Calu3 (cell line): ENCODE measurements around the gene VWDE. TPM values are rescaled to one million over a fixed set of nuclear protein-coding genes. Genes with fewer than 3 reads are reported as not detected.

Source experiments
- BruUV-seq: library from RNA; stranded (reverse); fragments of 400-500 nt; replicated peaks from 2 replicates; lab custom pipeline; 2021; lab: Mats Ljungman, UMichigan
- CTCF ChIA-PET: fragments of 300-600 bp; sonication (Branson Sonifier 250); formaldehyde crosslinking; loops from one replicate; lab custom pipeline; 2022; ENCODE audit warnings: antibody characterized with exemption; lab: Charles Lee
- DNase-seq: peaks from one replicate; pipeline ENCODE4 v3.0.0; 2022
- H3K27ac Mint-ChIP-seq: one replicate; pipeline ENCODE4 v1.8.0; 2022; ENCODE audit warnings: mixed read lengths; ENCODE audit not compliant: unreplicated experiment
- H3K27me3 Mint-ChIP-seq: one replicate; pipeline ENCODE4 v1.8.0; 2022; ENCODE audit warnings: mixed read lengths; ENCODE audit not compliant: unreplicated experiment
- H3K36me3 Mint-ChIP-seq: one replicate; pipeline ENCODE4 v1.8.0; 2022; ENCODE audit warnings: mild to moderate bottlenecking, moderate library complexity, mixed read lengths; ENCODE audit not compliant: insufficient read depth, unreplicated experiment
- H3K4me1 Mint-ChIP-seq: one replicate; pipeline ENCODE4 v1.8.0; 2022; ENCODE audit warnings: mild to moderate bottlenecking, low read depth, mixed read lengths; ENCODE audit not compliant: unreplicated experiment
- H3K4me3 Mint-ChIP-seq: one replicate; pipeline ENCODE4 v1.8.0; 2022; ENCODE audit warnings: mild to moderate bottlenecking, low read depth, moderate library complexity, mixed read lengths; ENCODE audit not compliant: unreplicated experiment
- H3K9me3 Mint-ChIP-seq: one replicate; pipeline ENCODE4 v1.8.0; 2022; ENCODE audit warnings: low read depth, mixed read lengths; ENCODE audit not compliant: unreplicated experiment
- CTCF ChIP-seq: fragments of 200-600 bp; IDR thresholded peaks from one replicate; pipeline ENCODE4 v1.8.0; 2022; ENCODE audit warnings: antibody characterized with exemption; ENCODE audit not compliant: unreplicated experiment
- intact Hi-C: fragments of 100-400 bp; cut with micrococcal nuclease; formaldehyde crosslinking; loops from one replicate; pipeline ENCODE4 v1.10.0; 2022; ENCODE audit not compliant: unreplicated experiment
- total RNA-seq: library from RNA; stranded (reverse); gene quantifications from 2 replicates; pipeline ENCODE4 v1.2.3, GENCODE V29; 2022

The VWDE gene
- total RNA-seq, 1 experiment from 2014 or later, result 21.3 TPM

- no peak for DNase-seq
- Mint-ChIP-seq H3K36me3 (no peaks in the 10 kb centered on the region), H3K9me3 (no peaks in the 10 kb centered on the region), H3K27me3 (no peaks in the 10 kb centered on the region), H3K4me1 (no peaks in the 10 kb centered on the region), H3K4me3 (no peak overlapping the region), H3K27ac (no peak overlapping the region)
- intact Hi-C loops, result no loop called here
- CTCF ChIA-PET, result interaction anchor here (1.0 to 2.5 kb wide), 3 partner anchors 18 to 199 kb away, joined by 3 to 9 read pairs (median 3); no protein-coding TSS in a partner anchor
- TF ChIP-seq CTCF, result no peak
- no TSS peak for BruUV-seq
These were observed 36.6 kb upstream of the VWDE start for GRCh38 chr7:12440229-12440628.

DNA sequence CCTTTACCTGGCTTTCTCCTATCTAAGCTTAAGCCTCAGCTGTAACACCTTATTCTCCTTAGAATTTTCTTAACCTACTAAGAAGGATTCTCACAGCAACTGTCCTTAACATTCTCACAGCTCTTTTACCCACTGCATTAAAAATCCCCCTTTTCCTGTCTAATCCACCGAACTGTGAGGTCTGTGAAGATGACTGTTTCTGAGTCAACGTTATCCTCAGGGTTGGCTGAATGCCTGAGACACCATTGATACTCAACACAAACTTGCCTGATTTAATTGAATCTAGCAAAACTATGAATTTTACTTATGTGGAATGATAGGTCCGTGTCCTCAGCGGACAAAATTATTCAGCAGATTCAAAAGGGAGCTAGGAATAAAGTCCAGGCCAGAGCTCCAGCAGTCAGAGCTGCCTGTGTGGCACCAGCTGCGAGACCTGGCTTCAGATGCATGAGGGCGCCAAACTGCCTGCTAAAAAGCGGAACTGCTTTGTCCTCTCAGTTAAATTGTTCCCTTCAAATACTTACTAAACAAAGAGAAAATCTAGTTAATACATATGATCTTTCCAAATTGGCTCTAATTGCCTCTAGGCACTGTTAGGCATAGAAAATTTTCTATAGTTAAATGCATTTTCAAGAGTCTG is 33.4 kb upstream of the VWDE start:
- no peaks in the 10 kb centered on the region for H3K4me1 Mint-ChIP-seq
- intact Hi-C loops, result no loop called here
- BruUV-seq, result no TSS peak
- no peaks in the 10 kb centered on the region for H3K27me3 Mint-ChIP-seq
- DNase-seq, result peak; percentile 27
- no peak for TF ChIP-seq CTCF
- H3K4me3 Mint-ChIP-seq, result no peak overlapping the region
- H3K27ac Mint-ChIP-seq, result no peak overlapping the region
- CTCF ChIA-PET, result interaction anchor here (0.6 to 1.6 kb wide), 7 partner anchors 14 to 678 kb away, joined by 3 to 6 read pairs (median 5); no protein-coding TSS in a partner anchor
- H3K9me3 Mint-ChIP-seq, result no peaks in the 10 kb centered on the region
- H3K36me3 Mint-ChIP-seq, result no peaks in the 10 kb centered on the region

DNA sequence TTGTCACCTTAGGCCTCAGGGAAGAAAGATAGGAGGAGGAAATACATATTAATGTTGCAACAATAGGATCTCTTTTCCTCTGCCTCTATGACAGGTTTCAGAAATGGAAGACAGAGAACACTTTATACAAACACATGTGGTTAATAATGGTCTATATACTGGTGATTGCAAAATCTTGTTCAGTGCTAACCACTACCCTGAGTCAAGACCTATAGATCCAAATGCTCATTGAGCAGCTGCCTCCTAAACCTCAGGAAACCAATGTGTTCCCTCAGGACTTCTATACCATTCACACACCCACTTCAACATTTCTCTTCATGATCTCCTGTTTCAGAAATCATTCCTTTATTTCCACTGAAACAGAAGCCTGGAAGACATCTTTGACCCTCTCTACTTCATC is 32.5 kb upstream of the VWDE start:
- H3K27ac Mint-ChIP-seq, result no peak overlapping the region
- no peaks in the 10 kb centered on the region for H3K27me3 Mint-ChIP-seq
- H3K4me3 Mint-ChIP-seq, result no peak overlapping the region
- H3K9me3 Mint-ChIP-seq, result no peaks in the 10 kb centered on the region
- no peaks in the 10 kb centered on the region for H3K36me3 Mint-ChIP-seq
- no TSS peak for BruUV-seq
- CTCF ChIA-PET, result interaction anchor here (0.7 to 1.4 kb wide), 5 partner anchors 13 to 61 kb away, joined by 3 to 6 read pairs (median 4); no protein-coding TSS in a partner anchor
- intact Hi-C loops, result no loop called here
- no peaks in the 10 kb centered on the region for H3K4me1 Mint-ChIP-seq
- no peak for DNase-seq
- TF ChIP-seq CTCF, result no peak

DNA sequence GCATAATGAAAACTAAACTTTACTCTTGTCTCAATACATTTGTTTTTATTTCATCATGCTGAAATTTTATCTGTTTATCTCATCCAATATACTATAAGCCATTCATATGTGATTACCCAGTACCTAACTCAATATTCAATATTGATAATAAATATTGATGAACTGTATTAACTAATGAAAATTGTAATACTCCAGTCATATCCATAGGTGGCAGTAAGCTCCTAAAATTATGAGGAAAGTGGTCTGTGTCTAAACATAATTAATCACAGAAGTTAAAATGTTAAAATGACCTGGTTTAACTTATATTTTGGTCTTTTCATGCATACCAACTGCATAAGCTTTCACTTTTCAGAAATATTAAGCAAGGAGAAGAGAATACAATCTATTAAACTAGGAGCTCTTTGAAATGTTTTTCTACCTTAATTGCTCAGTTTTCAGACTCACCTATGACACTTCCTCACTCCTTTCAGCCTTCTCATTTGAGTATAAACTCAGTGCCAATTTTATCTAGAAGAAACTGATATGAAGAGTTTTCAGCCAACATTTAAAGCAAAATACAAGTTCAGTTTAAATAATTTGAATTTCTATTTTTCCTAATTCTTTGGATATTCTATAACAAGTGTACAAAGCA is 30.5 kb upstream of the VWDE start:
- intact Hi-C loops, result loop anchor here (1.0 to 5.0 kb wide), 2 partner anchors 42 to 56 kb away; no protein-coding TSS in a partner anchor

More for the DNA sequence above, 30.5 kb upstream of the VWDE start:
- Mint-ChIP-seq H3K27me3 (no peaks in the 10 kb centered on the region), H3K27ac (no peak overlapping the region), H3K9me3 (no peaks in the 10 kb centered on the region), H3K4me3 (no peak overlapping the region), H3K36me3 (no peaks in the 10 kb centered on the region), H3K4me1 (no peaks in the 10 kb centered on the region)
- CTCF ChIA-PET, result interaction anchor here (0.6 to 3.3 kb wide), 11 partner anchors 11 to 727 kb away, joined by 3 to 24 read pairs (median 3); partner anchors contain the start of gene THSD7A
- no TSS peak for BruUV-seq
- DNase-seq, result no peak
- TF ChIP-seq CTCF, result peak; percentile 61
